ENCODE data around the gene NATD1. TPM values are rescaled to one million over a fixed set of nuclear protein-coding genes. Genes with fewer than 3 reads are reported as not detected.

The NATD1 gene
- total RNA-seq, 1 experiment from 2014 or later: 3.1 TPM

DNA sequence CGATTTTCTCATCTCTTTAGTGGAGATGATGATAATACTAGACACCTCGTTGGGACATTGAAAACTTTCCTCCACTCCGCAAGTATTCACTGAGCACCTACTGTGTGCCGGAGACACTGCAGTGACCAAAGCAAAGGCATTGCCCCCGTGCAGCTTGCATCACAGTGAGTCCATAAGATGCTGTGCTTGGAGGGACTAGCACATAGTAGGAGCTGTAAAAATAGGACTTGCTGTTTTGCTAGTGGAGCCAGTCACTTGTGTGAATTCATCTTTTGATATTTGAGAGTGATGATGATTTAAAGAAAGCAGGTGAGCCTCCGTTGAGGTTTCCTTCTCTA is 26.0 kb upstream of the NATD1 start:
- H2AFZ ChIP-seq (ENCODE audit: low read depth, low read length, poor library complexity, severe bottlenecking): no peak overlapping the region
- H3K9me3 ChIP-seq (ENCODE audit: control insufficient read depth in 1 of 2, insufficient read depth in 1 of 2, low read depth in 1 of 2, low read length in 2 of 2): no peaks in the 10 kb centered on the region
- ChIA-PET RAD21 (ENCODE audit: low non-redundant PET in 1 of 2, low total read pairs in 2 of 2, uncharacterized antibody in 2 of 2, unreplicated experiment in 2 of 2) (no interaction called here), POLR2A (interaction anchor here (0.6 kb wide), 1 partner anchor 61 kb away, joined by 3 read pairs; no protein-coding TSS in a partner anchor), CTCF (interaction anchor here (0.8 to 1.9 kb wide), 7 partner anchors 8 to 236 kb away, joined by 3 to 7 read pairs (median 4); partner anchors contain the start of gene USP22)
- no peak overlapping the region for H3K9ac ChIP-seq (ENCODE audit: low read length)
- intact Hi-C loops (cut with micrococcal nuclease): no loop called here
- no peaks in the 10 kb centered on the region for H3K79me2 ChIP-seq (ENCODE audit: insufficient read depth, low read length)
- no peaks in the 10 kb centered on the region for H3K27me3 ChIP-seq (ENCODE audit: insufficient read depth, low read length)
- H4K20me1 ChIP-seq (ENCODE audit: insufficient read depth): no peaks in the 10 kb centered on the region
- peaks cover 46 to 78% of the 10 kb centered on the region in 2 experiments for H3K4me1 ChIP-seq (ENCODE audit: control insufficient read depth in 1 of 2, insufficient read depth in 2 of 2, low read length in 2 of 2)
- TF ChIP-seq POLR2AphosphoS5 (IDR thresholded peaks at IDR 0.05; ENCODE audit: low read depth, low read length): no peak
- TF ChIP-seq TCF7L2 (IDR thresholded peaks at IDR 0.05; ENCODE audit: borderline replicate concordance, extremely low read depth, insufficient read depth, insufficient read length): no peak
- no peak for TF ChIP-seq SRF (IDR thresholded peaks at IDR 0.05; ENCODE audit: low read depth)
- TF ChIP-seq, protein P1, sequence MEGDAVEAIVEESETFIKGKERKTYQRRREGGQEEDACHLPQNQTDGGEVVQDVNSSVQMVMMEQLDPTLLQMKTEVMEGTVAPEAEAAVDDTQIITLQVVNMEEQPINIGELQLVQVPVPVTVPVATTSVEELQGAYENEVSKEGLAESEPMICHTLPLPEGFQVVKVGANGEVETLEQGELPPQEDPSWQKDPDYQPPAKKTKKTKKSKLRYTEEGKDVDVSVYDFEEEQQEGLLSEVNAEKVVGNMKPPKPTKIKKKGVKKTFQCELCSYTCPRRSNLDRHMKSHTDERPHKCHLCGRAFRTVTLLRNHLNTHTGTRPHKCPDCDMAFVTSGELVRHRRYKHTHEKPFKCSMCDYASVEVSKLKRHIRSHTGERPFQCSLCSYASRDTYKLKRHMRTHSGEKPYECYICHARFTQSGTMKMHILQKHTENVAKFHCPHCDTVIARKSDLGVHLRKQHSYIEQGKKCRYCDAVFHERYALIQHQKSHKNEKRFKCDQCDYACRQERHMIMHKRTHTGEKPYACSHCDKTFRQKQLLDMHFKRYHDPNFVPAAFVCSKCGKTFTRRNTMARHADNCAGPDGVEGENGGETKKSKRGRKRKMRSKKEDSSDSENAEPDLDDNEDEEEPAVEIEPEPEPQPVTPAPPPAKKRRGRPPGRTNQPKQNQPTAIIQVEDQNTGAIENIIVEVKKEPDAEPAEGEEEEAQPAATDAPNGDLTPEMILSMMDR (IDR thresholded peaks at IDR 0.05 in 2 of 3, conservative IDR thresholded peaks at IDR 0.05 in 1 of 3; ENCODE audit: borderline replicate concordance in 1 of 3, insufficient read depth in 1 of 3, low read depth in 2 of 3, low read length in 2 of 3): no peak
- TF ChIP-seq, protein P2, sequence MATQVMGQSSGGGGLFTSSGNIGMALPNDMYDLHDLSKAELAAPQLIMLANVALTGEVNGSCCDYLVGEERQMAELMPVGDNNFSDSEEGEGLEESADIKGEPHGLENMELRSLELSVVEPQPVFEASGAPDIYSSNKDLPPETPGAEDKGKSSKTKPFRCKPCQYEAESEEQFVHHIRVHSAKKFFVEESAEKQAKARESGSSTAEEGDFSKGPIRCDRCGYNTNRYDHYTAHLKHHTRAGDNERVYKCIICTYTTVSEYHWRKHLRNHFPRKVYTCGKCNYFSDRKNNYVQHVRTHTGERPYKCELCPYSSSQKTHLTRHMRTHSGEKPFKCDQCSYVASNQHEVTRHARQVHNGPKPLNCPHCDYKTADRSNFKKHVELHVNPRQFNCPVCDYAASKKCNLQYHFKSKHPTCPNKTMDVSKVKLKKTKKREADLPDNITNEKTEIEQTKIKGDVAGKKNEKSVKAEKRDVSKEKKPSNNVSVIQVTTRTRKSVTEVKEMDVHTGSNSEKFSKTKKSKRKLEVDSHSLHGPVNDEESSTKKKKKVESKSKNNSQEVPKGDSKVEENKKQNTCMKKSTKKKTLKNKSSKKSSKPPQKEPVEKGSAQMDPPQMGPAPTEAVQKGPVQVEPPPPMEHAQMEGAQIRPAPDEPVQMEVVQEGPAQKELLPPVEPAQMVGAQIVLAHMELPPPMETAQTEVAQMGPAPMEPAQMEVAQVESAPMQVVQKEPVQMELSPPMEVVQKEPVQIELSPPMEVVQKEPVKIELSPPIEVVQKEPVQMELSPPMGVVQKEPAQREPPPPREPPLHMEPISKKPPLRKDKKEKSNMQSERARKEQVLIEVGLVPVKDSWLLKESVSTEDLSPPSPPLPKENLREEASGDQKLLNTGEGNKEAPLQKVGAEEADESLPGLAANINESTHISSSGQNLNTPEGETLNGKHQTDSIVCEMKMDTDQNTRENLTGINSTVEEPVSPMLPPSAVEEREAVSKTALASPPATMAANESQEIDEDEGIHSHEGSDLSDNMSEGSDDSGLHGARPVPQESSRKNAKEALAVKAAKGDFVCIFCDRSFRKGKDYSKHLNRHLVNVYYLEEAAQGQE (IDR thresholded peaks at IDR 0.05; ENCODE audit: low read depth): no peak
- TF ChIP-seq ELF1 (IDR thresholded peaks at IDR 0.05; ENCODE audit: borderline replicate concordance, low read depth): no peak
- TF ChIP-seq ZFX (IDR thresholded peaks at IDR 0.05): no peak
- no peak for TF ChIP-seq EGR1 (IDR thresholded peaks at IDR 0.05; ENCODE audit: low read depth)
- TF ChIP-seq EZH2 (IDR thresholded peaks at IDR 0.05): no peak
- no peak for TF ChIP-seq FOSL1 (IDR thresholded peaks at IDR 0.05; ENCODE audit: low read depth)
- TF ChIP-seq SIN3A (IDR thresholded peaks at IDR 0.05; ENCODE audit: low read depth): no peak
- no peak for TF ChIP-seq CEBPB (IDR thresholded peaks at IDR 0.05; ENCODE audit: low read depth)
- no peak for TF ChIP-seq SP1 (IDR thresholded peaks at IDR 0.05; ENCODE audit: low read depth)
- TF ChIP-seq, protein P3, sequence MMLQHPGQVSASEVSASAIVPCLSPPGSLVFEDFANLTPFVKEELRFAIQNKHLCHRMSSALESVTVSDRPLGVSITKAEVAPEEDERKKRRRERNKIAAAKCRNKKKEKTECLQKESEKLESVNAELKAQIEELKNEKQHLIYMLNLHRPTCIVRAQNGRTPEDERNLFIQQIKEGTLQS (IDR thresholded peaks at IDR 0.05): no peak
- no peak for TF ChIP-seq RAD21 (IDR thresholded peaks at IDR 0.05; ENCODE audit: low read depth)
- BruUV-seq (replicated peaks): no TSS peak
- H3K4me2 ChIP-seq (ENCODE audit: low read length): no peak overlapping the region
- ATAC-seq (no peak), DNase-seq (ENCODE audit: low read depth, low spot score) (no peak)
- no peaks in the 10 kb centered on the region for H3K9me2 ChIP-seq (ENCODE audit: insufficient read depth)
- no peaks in the 10 kb centered on the region for H3K36me3 ChIP-seq (ENCODE audit: control insufficient read depth in 1 of 2, insufficient read depth in 2 of 2, low read length in 2 of 2)
- no peak overlapping the region for H3K4me3 ChIP-seq (replicated peaks in 1 of 2; ENCODE audit: low read depth in 1 of 2, low read length in 2 of 2)
- no peak overlapping the region for H3K27ac ChIP-seq (ENCODE audit: low read depth, low read length)
